HEK293 (cell line): Measurements from ENCODE around the gene DDAH1.

Experiments
- CTCF ChIP-seq: fragments of 450-650 bp; formaldehyde crosslinking; IDR thresholded peaks from 2 replicates; pipeline ENCODE4 v1.5.1; 2016; ENCODE audit warnings: missing biosample characterization, missing genetic modification characterization
- KLF16 ChIP-seq: fragments of 450-650 bp; formaldehyde crosslinking; IDR thresholded peaks from 2 replicates; pipeline ENCODE4 v1.5.1; 2017; ENCODE audit warnings: missing biosample characterization, missing genetic modification characterization
- ZNF311 ChIP-seq: fragments of 450-650 bp; formaldehyde crosslinking; IDR thresholded peaks from 2 replicates; pipeline ENCODE4 v1.5.1; 2017; ENCODE audit warnings: missing biosample characterization, missing genetic modification characterization, borderline replicate concordance
- ZNF366 ChIP-seq: fragments of 450-650 bp; formaldehyde crosslinking; conservative IDR thresholded peaks from 2 replicates; pipeline ENCODE4 v1.5.1; 2016; ENCODE audit warnings: missing biosample characterization, missing genetic modification characterization

- no peak for TF ChIP-seq ZNF366
- no peak for TF ChIP-seq CTCF (tag by site-specific recombination)
- no peak for TF ChIP-seq KLF16
- no peak for TF ChIP-seq ZNF311
Measured at GRCh38 chr1:85308833-85309350, 156.1 kb downstream of the DDAH1 start.
